GM10266 (cell line): ENCODE data around the gene OXCT1.

Experiments
- DNase-seq: peaks from one replicate; pipeline ENCODE4 v3.0.0; 2012; ENCODE audit errors: extremely low spot score
- TF ChIP-seq, protein P1 (sequence below): IDR thresholded peaks from 2 replicates; pipeline ENCODE4 v1.5.1; 2012; ENCODE audit warnings: mild to moderate bottlenecking, low read depth; ENCODE audit not compliant: control insufficient read depth, insufficient read depth; ENCODE audit errors: missing control alignments

The OXCT1 gene

GRCh38 chr5:41882765-41883164, 12.5 kb upstream of the OXCT1 start:
- no peak for DNase-seq
- TF ChIP-seq, protein P1, sequence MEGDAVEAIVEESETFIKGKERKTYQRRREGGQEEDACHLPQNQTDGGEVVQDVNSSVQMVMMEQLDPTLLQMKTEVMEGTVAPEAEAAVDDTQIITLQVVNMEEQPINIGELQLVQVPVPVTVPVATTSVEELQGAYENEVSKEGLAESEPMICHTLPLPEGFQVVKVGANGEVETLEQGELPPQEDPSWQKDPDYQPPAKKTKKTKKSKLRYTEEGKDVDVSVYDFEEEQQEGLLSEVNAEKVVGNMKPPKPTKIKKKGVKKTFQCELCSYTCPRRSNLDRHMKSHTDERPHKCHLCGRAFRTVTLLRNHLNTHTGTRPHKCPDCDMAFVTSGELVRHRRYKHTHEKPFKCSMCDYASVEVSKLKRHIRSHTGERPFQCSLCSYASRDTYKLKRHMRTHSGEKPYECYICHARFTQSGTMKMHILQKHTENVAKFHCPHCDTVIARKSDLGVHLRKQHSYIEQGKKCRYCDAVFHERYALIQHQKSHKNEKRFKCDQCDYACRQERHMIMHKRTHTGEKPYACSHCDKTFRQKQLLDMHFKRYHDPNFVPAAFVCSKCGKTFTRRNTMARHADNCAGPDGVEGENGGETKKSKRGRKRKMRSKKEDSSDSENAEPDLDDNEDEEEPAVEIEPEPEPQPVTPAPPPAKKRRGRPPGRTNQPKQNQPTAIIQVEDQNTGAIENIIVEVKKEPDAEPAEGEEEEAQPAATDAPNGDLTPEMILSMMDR, result no peak

- TF ChIP-seq, protein P1, result no peak
- DNase-seq, result no peak
Measured at GRCh38 chr5:41878643-41879478, 8.6 kb upstream of the OXCT1 start.

DNA sequence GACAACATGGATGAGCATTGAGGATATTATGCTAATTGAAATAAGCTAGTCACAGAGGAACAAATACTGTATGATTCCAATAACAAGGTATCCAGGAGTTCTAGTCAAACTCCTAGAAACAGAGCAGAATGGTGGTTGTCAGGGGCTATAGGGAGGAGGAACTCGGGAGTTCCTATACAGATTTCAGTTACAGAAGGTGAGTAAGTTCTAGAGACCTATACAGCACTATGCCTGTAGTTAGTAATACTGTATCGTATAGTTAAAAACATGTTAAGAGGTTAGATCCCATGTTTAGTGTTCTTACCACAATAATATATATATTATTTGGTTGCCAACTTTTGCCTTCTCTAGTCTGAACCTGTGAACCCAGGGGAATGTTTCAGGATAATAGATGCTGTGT, 7.9 kb upstream of the OXCT1 start:
- TF ChIP-seq, protein P1, result no peak
- DNase-seq, result no peak

- DNase-seq, result no peak
- TF ChIP-seq, protein P1, result no peak
Measured at GRCh38 chr5:41877408-41877807, 7.2 kb upstream of the OXCT1 start.

- DNase-seq, result no peak
- TF ChIP-seq, protein P1, result no peak
Measured at GRCh38 chr5:41876678-41877077, 6.5 kb upstream of the OXCT1 start.

GRCh38 chr5:41875121-41875520, 4.9 kb upstream of the OXCT1 start:
- TF ChIP-seq, protein P1, result no peak
- DNase-seq, result peak; percentile 11

- DNase-seq, result no peak
- TF ChIP-seq, protein P1, result no peak
Measured at GRCh38 chr5:41874512-41875060, 4.4 kb upstream of the OXCT1 start.
